IMR-90 (cell line): ENCODE results near the gene BPNT1.

ENCODE experiments used
- CTCF ChIP-seq: conservative IDR thresholded peaks from 2 replicates; pipeline ENCODE4 v1.5.1; 2012; ENCODE audit warnings: mild to moderate bottlenecking, low read depth, low read length, improper control_type of control experiment
- FOS ChIP-seq: fragments of 150-350 bp; IDR thresholded peaks from 2 replicates; pipeline ENCODE4 v1.6.1; 2016; ENCODE audit warnings: low read depth, low read length
- MAFK ChIP-seq: IDR thresholded peaks from 2 replicates; pipeline ENCODE4 v1.6.1; 2012; ENCODE audit warnings: low read depth, low read length, improper control_type of control experiment

DNA sequence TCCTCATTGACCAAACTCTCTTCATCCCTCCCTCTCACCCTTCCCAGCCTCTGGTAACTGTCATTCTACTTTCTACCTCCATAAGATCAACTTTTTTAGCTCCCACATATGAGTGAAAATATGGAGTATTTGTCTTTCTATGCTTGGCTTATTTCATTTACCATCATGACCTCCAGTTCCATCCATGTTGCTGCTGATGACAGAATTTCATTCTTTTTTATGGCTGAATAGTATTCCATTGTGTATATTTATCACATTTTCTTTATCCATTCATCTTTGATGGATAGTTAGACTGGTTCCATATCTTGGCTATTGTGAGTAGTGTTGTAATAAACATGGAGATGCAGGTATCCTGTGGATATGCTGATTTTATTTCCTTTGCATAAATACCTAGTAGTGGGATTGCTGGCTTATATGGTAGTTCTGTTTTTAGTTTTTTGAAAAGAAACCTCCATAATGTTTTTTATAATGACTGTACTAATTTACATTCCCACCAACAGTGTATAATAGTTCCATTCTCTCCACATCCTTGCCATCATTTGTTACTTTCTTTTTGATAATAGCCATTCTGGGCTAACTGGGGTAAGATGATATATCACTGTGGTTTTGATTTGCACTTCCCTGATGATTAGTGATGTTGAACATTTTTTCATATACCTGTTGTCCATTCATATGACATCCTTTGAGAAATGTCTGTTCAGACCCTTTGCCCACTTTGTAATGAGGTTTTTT, 40.1 kb upstream of the BPNT1 start:
- no peak for TF ChIP-seq CTCF
- no peak for TF ChIP-seq MAFK
- TF ChIP-seq FOS, result no peak
